HG03354 (cell line): ENCODE measurements around the gene MSRB2.
"Not testable (repeated sequence)": the region's sequence is repeated elsewhere in the genome, so short reads cannot be mapped to it uniquely, and the experiment has no call there.

Source experiments
- ATAC-seq: cut with Tn5 transposase; IDR thresholded peaks from one replicate; pipeline ENCODE4 v1.9.1; 2021; ENCODE audit warnings: mild to moderate bottlenecking; ENCODE audit not compliant: unreplicated experiment, poor library complexity, severe bottlenecking

Gene MSRB2

GRCh38 chr10:23069019-23069815 lies 26.2 kb upstream of the MSRB2 start:
- no peak for ATAC-seq

GRCh38 chr10:23070092-23070912 lies 25.1 kb upstream of the MSRB2 start:
- not testable (repeated sequence) for ATAC-seq

GRCh38 chr10:23070913-23071218 lies 24.5 kb upstream of the MSRB2 start:
- no peak for ATAC-seq

- not testable (repeated sequence) for ATAC-seq
Observed at GRCh38 chr10:23072593-23072992, 22.8 kb upstream of the MSRB2 start.

- no peak for ATAC-seq
Observed at GRCh38 chr10:23073527-23073926, 21.9 kb upstream of the MSRB2 start.

GRCh38 chr10:23075672-23076071 lies 19.7 kb upstream of the MSRB2 start:
- no peak for ATAC-seq

GRCh38 chr10:23078114-23078513 lies 17.3 kb upstream of the MSRB2 start:
- no peak for ATAC-seq

- ATAC-seq: no peak
Observed at GRCh38 chr10:23079700-23080099, 15.7 kb upstream of the MSRB2 start.

GRCh38 chr10:23080262-23080661 lies 15.1 kb upstream of the MSRB2 start:
- no peak for ATAC-seq

- no peak for ATAC-seq
Observed at GRCh38 chr10:23081221-23081750, 14.1 kb upstream of the MSRB2 start.

GRCh38 chr10:23081891-23082290 lies 13.5 kb upstream of the MSRB2 start:
- no peak for ATAC-seq

- ATAC-seq: no peak
Observed at GRCh38 chr10:23088609-23089008, 6.8 kb upstream of the MSRB2 start.

- no peak for ATAC-seq
Observed at GRCh38 chr10:23094786-23095403, 484 bp upstream of the MSRB2 start.

GRCh38 chr10:23095966-23096801 lies 805 bp downstream of the MSRB2 start:
- ATAC-seq: peak; percentile 71

- no peak for ATAC-seq
Observed at GRCh38 chr10:23096802-23097549, 1.6 kb downstream of the MSRB2 start.

- no peak for ATAC-seq
Observed at GRCh38 chr10:23099079-23099478, 3.7 kb downstream of the MSRB2 start.

- no peak for ATAC-seq
Observed at GRCh38 chr10:23099816-23100215, 4.4 kb downstream of the MSRB2 start.

- no peak for ATAC-seq
Observed at GRCh38 chr10:23100331-23101030, 5.1 kb downstream of the MSRB2 start.
